Coronary artery (tissue), 2 donors: Measurements from ENCODE around the gene PPT2.
A peak's percentile ranks its signal among the peaks of the same experiment; 100 is the strongest.
"Not testable (repeated sequence)": the region's sequence is repeated elsewhere in the genome, so short reads cannot be mapped to it uniquely, and the experiment has no call there.

Source experiments
- DNase-seq: peaks from one replicate; pipeline ENCODE4 v3.0.0-alpha.2; 2017; ENCODE audit warnings: low spot score
- H3K27ac ChIP-seq, 2 donors: fragments of 200-600 bp; sonication (generic); one replicate each; pipeline ENCODE4 v1.5.1; 2016 to 2019
- H3K4me3 ChIP-seq: fragments of 200-600 bp; sonication (generic); 2 replicates; pipeline ENCODE4 v1.5.1; 2016; ENCODE audit warnings: mild to moderate bottlenecking, moderate library complexity
- CTCF ChIP-seq: fragments of 200-600 bp; sonication (generic); IDR thresholded peaks from one replicate; pipeline ENCODE4 v1.5.1; 2019; ENCODE audit warnings: antibody characterized with exemption

PPT2 gene

GRCh38 chr6:32190911-32191677, 37.2 kb downstream of the PPT2 start:
- TF ChIP-seq CTCF, result no peak
- peak; percentile 75 for DNase-seq
- Histone ChIP-seq H3K4me3 (peak overlapping the region; percentile 93), H3K27ac (peak overlapping the region; percentile 98)

GRCh38 chr6:32191696-32192607, 38.0 kb downstream of the PPT2 start:
- no peak for TF ChIP-seq CTCF
- H3K27ac ChIP-seq, result peak overlapping the region; percentile 35 to 98
- H3K4me3 ChIP-seq, result peak overlapping the region; percentile 93
- peak; percentile 78 for DNase-seq

- H3K4me3 ChIP-seq, result peak within 1 kb of the TSS; percentile 93
- TF ChIP-seq CTCF, result no peak
- DNase-seq, result peak; percentile 79
- H3K27ac ChIP-seq, result peak within 1 kb of the TSS; percentile 35 to 98
These were observed 38.7 kb downstream of the PPT2 start, which contains the start of gene GPSM3 for GRCh38 chr6:32192608-32193039. Gene GPSM3 (minus strand): TSS chr6:32192643. CDS start chr6:32192513, 130 bp downstream.

GRCh38 chr6:32193096-32193495, 39.2 kb downstream of the PPT2 start:
- Histone ChIP-seq H3K4me3 (peak overlapping the region; percentile 93), H3K27ac (peak overlapping the region in 1 of 2 donors; percentile 98)
- DNase-seq, result not testable (repeated sequence)

GRCh38 chr6:32194388-32194787, 40.4 kb downstream of the PPT2 start:
- no peak overlapping the region for H3K4me3 ChIP-seq
- no peak for DNase-seq
- H3K27ac ChIP-seq, result peak overlapping the region; percentile 91 to 93
- TF ChIP-seq CTCF, result no peak

GRCh38 chr6:32194825-32195651, 41.1 kb downstream of the PPT2 start:
- peak; percentile 77 for DNase-seq
- peak overlapping the region; percentile 62 for H3K4me3 ChIP-seq

More at GRCh38 chr6:32194825-32195651, 41.1 kb downstream of the PPT2 start:
- peak overlapping the region; percentile 91 to 93 for H3K27ac ChIP-seq
- peak; percentile 15 for TF ChIP-seq CTCF
